ENCODE measurements around the gene SCN5A. TPM values are rescaled to one million over a fixed set of nuclear protein-coding genes. Genes with fewer than 3 reads are reported as not detected.

SCN5A gene
- total RNA-seq, 1 donor from 2014 or later = 1.4 TPM

GRCh38 chr3:38564631-38565338 lies 84.7 kb downstream of the SCN5A start:
- TF ChIP-seq CTCF (IDR thresholded peaks at IDR 0.05; ENCODE audit: unreplicated experiment) = no peak
- Mint-ChIP-seq H3K4me1 (no peaks in the 10 kb centered on the region), H3K9me3 (no peaks in the 10 kb centered on the region), H3K27ac (no peak overlapping the region), H3K4me3 (no peak overlapping the region), H3K36me3 (no peaks in the 10 kb centered on the region), H3K27me3 (ENCODE audit: low read depth) (no peaks in the 10 kb centered on the region)
- no peak for DNase-seq (ENCODE audit: low spot score in 2 of 2, unreplicated experiment in 2 of 2)

GRCh38 chr3:38563886-38564270 lies 85.6 kb downstream of the SCN5A start:
- Mint-ChIP-seq H3K4me3 (no peak overlapping the region), H3K9me3 (no peaks in the 10 kb centered on the region), H3K27me3 (ENCODE audit: low read depth) (no peaks in the 10 kb centered on the region), H3K4me1 (no peaks in the 10 kb centered on the region), H3K27ac (no peak overlapping the region), H3K36me3 (no peaks in the 10 kb centered on the region)
- no peak for TF ChIP-seq CTCF (IDR thresholded peaks at IDR 0.05; ENCODE audit: unreplicated experiment)
- no peak for DNase-seq (ENCODE audit: low spot score in 2 of 2, unreplicated experiment in 2 of 2)

GRCh38 chr3:38563070-38563885 lies 86.2 kb downstream of the SCN5A start:
- Mint-ChIP-seq H3K27ac (no peak overlapping the region), H3K27me3 (ENCODE audit: low read depth) (no peaks in the 10 kb centered on the region), H3K4me1 (no peaks in the 10 kb centered on the region), H3K9me3 (no peaks in the 10 kb centered on the region), H3K36me3 (no peaks in the 10 kb centered on the region), H3K4me3 (no peak overlapping the region)
- no peak for DNase-seq (ENCODE audit: low spot score in 2 of 2, unreplicated experiment in 2 of 2)
- no peak for TF ChIP-seq CTCF (IDR thresholded peaks at IDR 0.05; ENCODE audit: unreplicated experiment)

GRCh38 chr3:38562467-38562925 lies 87.0 kb downstream of the SCN5A start:
- Mint-ChIP-seq H3K4me1 (no peaks in the 10 kb centered on the region), H3K4me3 (no peak overlapping the region), H3K27me3 (ENCODE audit: low read depth) (no peaks in the 10 kb centered on the region), H3K36me3 (no peaks in the 10 kb centered on the region), H3K27ac (no peak overlapping the region), H3K9me3 (no peaks in the 10 kb centered on the region)
- TF ChIP-seq CTCF (IDR thresholded peaks at IDR 0.05; ENCODE audit: unreplicated experiment) = no peak
- DNase-seq (ENCODE audit: low spot score in 2 of 2, unreplicated experiment in 2 of 2) = no peak

- H3K27me3 Mint-ChIP-seq (ENCODE audit: low read depth) = peaks cover under 1% of the 10 kb centered on the region
- no peaks in the 10 kb centered on the region for H3K4me1 Mint-ChIP-seq
- no peak overlapping the region for H3K27ac Mint-ChIP-seq
- H3K9me3 Mint-ChIP-seq = no peaks in the 10 kb centered on the region
- no peak for TF ChIP-seq CTCF (IDR thresholded peaks at IDR 0.05; ENCODE audit: unreplicated experiment)
- H3K4me3 Mint-ChIP-seq = no peak overlapping the region
- no peak for DNase-seq (ENCODE audit: low spot score in 2 of 2, unreplicated experiment in 2 of 2)
- no peaks in the 10 kb centered on the region for H3K36me3 Mint-ChIP-seq
Measured at GRCh38 chr3:38561746-38562466, 87.6 kb downstream of the SCN5A start.

All from mesothelial cell of epicardium (in vitro differentiated cells).